CD4-positive, alpha-beta T cell treated with Interleukin-10 for 1 hour (primary cell): ENCODE results near the gene ATOH8.
A peak's percentile ranks its signal among the peaks of the same experiment; 100 is the strongest.
"Not testable (repeated sequence)": the region's sequence is repeated elsewhere in the genome, so short reads cannot be mapped to it uniquely, and the experiment has no call there.

Experiments used
- DNase-seq: peaks from one replicate; pipeline ENCODE4 v3.0.0-alpha.2; 2020

Gene ATOH8, protein sequence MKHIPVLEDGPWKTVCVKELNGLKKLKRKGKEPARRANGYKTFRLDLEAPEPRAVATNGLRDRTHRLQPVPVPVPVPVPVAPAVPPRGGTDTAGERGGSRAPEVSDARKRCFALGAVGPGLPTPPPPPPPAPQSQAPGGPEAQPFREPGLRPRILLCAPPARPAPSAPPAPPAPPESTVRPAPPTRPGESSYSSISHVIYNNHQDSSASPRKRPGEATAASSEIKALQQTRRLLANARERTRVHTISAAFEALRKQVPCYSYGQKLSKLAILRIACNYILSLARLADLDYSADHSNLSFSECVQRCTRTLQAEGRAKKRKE

GRCh38 chr2:85753525-85754312 lies at the start of gene ATOH8:
Gene ATOH8 (plus strand): TSS chr2:85753991. CDS start chr2:85754190, 199 bp downstream.
- no peak for DNase-seq

GRCh38 chr2:85704038-85704437 lies 49.8 kb upstream of the ATOH8 start:
- no peak for DNase-seq

DNA sequence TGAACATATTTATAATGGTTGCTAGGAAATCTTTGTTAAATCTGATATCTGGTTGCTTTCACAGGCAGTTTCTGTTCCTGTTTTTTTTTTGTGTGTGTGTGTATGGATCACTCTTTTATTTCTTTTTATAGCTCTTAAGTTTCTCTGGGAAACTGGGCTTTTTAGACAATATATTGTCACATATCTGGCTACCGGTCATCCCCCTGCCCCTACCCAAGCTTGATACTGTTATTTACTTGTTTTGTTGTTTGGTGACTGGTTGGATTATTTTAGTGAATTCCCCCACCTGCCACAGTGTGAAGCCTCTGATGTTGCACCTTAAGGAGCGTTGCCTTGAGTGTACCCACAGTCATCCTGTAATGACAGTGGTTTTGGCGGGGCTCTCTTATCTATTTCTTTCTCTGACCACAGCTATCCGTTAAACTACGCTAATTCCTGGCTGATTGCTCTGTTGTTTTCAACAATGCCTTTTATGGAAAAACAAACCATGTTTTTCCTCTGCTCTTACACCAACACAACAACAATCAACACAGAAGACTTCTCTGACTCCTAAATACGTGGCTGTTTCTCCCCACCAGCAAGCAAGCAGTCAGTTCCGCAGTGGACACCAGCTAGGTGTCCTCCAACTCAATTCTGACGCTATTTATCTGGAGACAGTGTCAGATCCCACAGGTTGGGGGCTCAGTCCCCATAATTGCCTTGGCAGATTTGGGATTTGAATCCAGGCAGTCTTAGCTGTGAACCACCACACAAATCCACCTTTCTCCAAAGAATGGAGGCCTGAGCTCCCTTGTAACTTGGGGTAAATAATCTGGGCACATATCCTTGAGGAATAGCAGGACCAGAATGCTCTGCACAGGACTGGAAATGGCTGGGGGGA lies 48.8 kb upstream of the ATOH8 start:
- DNase-seq = peak; percentile 69

- no peak for DNase-seq
These were observed 48.1 kb upstream of the ATOH8 start for GRCh38 chr2:85705680-85706039.

- no peak for DNase-seq
These were observed 47.7 kb upstream of the ATOH8 start for GRCh38 chr2:85706063-85706462.

GRCh38 chr2:85706599-85707296 lies 47.0 kb upstream of the ATOH8 start:
- no peak for DNase-seq

DNA sequence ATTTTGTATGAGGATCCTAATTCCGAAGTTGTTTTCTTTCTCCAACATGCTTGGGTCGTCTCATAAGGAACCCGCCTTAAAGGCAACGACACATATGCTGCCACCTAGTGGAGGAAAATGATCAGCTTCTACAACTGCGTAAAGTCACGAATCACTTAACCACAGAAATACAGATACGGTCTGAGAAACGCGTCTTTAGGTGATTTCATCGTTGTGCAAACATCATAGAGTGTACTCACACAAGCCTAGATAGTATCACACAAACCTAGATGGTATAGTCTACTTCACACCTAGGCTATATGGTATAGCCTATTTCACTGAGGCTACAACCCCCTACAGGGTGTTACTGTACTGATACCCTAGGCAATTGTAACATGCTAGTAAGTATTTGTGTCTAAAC lies 46.5 kb upstream of the ATOH8 start:
- DNase-seq = peak; percentile 84

- DNase-seq = no peak
These were observed 45.1 kb upstream of the ATOH8 start for GRCh38 chr2:85708641-85709040.

- no peak for DNase-seq
These were observed 44.4 kb upstream of the ATOH8 start for GRCh38 chr2:85709401-85709811.

GRCh38 chr2:85710687-85711577 lies 42.9 kb upstream of the ATOH8 start:
- DNase-seq = no peak

- DNase-seq = no peak
These were observed 42.2 kb upstream of the ATOH8 start for GRCh38 chr2:85711578-85712060.

DNA sequence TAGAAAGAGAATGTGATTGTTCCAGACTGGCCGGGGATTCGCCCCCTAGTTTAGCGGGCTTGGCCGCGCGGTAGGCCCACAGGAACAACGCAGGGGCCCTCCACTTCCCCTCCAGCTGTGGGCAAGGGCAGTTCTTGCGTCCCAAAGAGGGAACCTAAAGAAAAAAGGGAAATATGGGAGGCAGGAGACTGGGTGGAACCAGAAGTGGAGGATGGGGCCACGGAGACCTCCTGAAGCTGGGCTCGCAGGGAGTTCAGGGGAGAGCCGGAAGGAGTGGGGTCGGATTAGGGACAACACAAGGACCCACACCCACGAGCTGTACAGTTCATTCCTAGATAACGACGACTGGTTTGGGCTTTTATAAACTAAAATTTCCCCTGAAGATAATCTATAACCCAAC lies 41.5 kb upstream of the ATOH8 start:
- no peak for DNase-seq

GRCh38 chr2:85712849-85713612 lies 40.8 kb upstream of the ATOH8 start:
- no peak for DNase-seq

DNA sequence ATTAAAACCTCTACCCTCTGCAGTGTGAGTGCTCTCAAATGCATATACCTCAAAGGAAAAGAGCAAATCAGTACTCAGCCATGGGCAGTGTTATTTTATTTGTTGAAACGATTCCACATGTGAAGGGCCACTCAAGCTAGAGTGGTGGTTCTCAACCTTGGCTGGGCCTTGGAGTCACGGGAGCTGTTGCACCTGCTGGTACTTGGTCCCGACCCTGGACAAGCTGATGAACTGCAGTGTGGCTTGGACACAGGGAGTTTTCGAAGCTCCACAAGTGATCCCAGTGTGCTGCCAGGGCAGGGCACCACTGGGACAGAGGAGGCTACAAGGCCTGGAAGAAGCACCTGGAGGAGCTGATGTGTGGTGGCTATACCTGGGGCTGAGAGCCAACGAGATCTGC lies 40.0 kb upstream of the ATOH8 start:
- no peak for DNase-seq

DNA sequence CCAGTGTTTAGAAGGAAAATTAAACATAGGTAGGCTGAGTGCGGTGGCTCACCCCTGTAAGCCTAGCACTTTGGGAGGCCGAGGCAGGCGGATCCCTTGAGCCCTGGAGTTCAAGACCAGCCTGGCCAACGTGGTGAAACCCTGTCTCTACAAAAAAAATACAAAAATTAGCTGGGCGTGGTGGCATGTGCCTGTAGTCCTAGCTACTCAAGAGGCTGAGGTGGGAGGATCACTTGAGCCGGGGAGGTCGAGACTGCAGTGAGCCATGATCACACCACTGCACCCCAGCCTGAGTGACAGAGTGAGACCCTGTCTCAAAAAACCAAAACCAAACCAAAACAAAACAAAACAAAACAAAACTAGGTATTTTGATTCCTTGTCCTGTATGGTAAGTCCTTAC lies 39.4 kb upstream of the ATOH8 start:
- DNase-seq = not testable (repeated sequence)

GRCh38 chr2:85714841-85715240 lies 39.0 kb upstream of the ATOH8 start:
- no peak for DNase-seq

GRCh38 chr2:85716346-85716914 lies 37.4 kb upstream of the ATOH8 start:
- DNase-seq = no peak

DNA sequence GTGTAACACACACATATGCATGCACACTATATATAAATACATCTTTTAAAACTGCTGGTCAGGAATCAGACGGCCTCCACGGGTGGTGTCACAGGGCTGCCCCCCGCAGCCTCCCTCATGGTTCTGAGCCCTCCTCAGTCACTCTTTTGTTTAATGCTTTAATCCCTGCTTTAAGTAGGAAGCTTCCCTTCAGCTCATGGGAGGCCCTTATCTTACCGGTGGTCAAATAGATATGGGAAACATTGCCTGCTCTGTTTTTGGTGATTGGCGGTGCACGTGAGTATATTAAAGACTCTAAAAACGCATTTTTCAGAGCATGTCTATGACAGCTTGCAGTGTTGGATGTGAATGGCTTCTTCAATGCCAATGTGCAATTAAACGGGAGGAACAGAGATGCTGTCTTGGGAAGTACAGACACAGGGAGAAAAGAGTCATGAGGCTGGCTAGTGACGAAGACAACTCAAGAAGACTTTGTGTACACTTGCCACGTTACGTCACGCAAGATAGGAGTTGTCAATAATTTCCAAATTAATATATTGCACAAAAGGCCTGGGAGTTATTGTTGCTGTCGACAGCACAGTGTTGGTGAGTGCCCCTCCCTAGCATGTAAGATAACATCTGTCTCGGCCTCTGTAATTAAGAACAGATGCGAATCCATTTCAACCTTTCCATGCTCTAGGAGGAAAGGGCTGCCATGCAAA lies 36.3 kb upstream of the ATOH8 start:
- no peak for DNase-seq

DNA sequence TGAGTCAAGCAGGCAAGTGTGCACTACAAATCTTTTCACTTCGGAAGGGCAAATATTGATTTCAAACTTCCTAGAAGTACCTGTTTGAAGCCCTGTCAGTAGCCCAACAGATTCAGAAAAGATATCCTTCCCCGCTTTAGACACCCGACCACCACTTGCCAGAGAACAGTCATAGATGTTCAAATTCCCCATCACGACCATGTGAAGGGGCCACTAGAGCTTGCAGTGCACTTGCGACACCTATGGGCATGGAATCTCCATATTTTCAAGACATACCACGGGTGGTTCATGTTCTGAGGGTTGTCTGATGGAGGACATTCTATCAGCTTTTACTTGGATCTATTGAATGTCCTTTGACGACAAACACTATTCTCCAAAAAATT lies 35.8 kb upstream of the ATOH8 start:
- DNase-seq = no peak
